CD1c-positive myeloid dendritic cell (primary cell): ENCODE measurements around the gene INPPL1.

Source experiments
- DNase-seq: peaks from one replicate; pipeline ENCODE4 v3.0.0-alpha.2; 2016; ENCODE audit errors: extremely low spot score

Gene INPPL1

GRCh38 chr11:72232260-72233055 lies 7.9 kb downstream of the INPPL1 start:
- no peak for DNase-seq

GRCh38 chr11:72233056-72233772 lies 8.6 kb downstream of the INPPL1 start:
- DNase-seq: no peak

GRCh38 chr11:72233773-72234513 lies 9.4 kb downstream of the INPPL1 start:
- no peak for DNase-seq

- peak; percentile 37 for DNase-seq
Observed at GRCh38 chr11:72234514-72234830, 9.9 kb downstream of the INPPL1 start.

GRCh38 chr11:72234920-72235319 lies 10.4 kb downstream of the INPPL1 start:
- peak; percentile 22 for DNase-seq

- no peak for DNase-seq
Observed at GRCh38 chr11:72235351-72236057, 10.9 kb downstream of the INPPL1 start.

GRCh38 chr11:72236083-72236697 lies 11.6 kb downstream of the INPPL1 start:
- no peak for DNase-seq

- no peak for DNase-seq
Observed at GRCh38 chr11:72236774-72237111, 12.2 kb downstream of the INPPL1 start.

- DNase-seq: no peak
Observed at GRCh38 chr11:72237112-72237931, 12.8 kb downstream of the INPPL1 start.

GRCh38 chr11:72238040-72238450 lies 13.5 kb downstream of the INPPL1 start:
- DNase-seq: peak; percentile 59

- DNase-seq: no peak
Observed at GRCh38 chr11:72238492-72239312, 14.1 kb downstream of the INPPL1 start.

GRCh38 chr11:72239313-72239848 lies 14.8 kb downstream of the INPPL1 start:
- no peak for DNase-seq

GRCh38 chr11:72239849-72240460 lies 15.4 kb downstream of the INPPL1 start:
- DNase-seq: peak; percentile 74

GRCh38 chr11:72240461-72241290 lies 16.1 kb downstream of the INPPL1 start:
- no peak for DNase-seq

GRCh38 chr11:72241291-72241781 lies 16.8 kb downstream of the INPPL1 start:
- no peak for DNase-seq

GRCh38 chr11:72242141-72242540 lies 17.6 kb downstream of the INPPL1 start:
- no peak for DNase-seq

- no peak for DNase-seq
Observed at GRCh38 chr11:72243173-72244059, 18.8 kb downstream of the INPPL1 start.
